ENCODE results near the gene ABCB8.

Gene ABCB8

DNA sequence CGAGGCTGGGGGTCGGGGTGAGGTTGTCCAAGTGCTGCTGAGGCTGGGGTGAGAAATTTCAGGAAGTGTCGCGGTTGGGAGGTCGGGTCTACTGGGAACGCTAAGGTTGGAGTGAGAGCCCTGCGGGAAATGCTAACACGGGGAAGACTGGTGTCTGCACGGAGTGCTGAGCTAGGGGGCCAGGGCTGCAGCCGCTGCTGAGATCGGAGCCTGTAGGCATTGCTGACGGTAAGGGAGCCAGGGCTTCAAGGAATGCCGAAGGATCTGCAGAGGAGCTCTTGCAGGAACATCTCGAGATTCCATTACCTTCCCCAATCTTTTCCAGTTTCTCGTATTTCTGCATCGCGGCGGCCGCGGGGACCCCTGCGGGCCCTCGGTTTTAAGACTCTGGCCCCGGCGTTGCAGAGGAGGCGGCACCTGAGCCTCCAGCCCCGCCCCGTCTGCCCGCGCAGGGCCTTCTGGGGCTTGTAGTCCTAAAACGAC lies 29.3 kb downstream of the ABCB8 start, which contains the start of gene CDK5 (continued):
- TF ChIP-seq ZNF692 (tag by site-specific recombination; IDR thresholded peaks at IDR 0.05) (peak; percentile 31; the same call in 1 of the 2 replicates), BCL11A (tag by site-specific recombination; IDR thresholded peaks at IDR 0.05; ENCODE audit: low read depth) (no peak), ZNF112 (tag by site-specific recombination; IDR thresholded peaks at IDR 0.05) (no peak), ZNF555 (tag by site-specific recombination; conservative IDR thresholded peaks at IDR 0.05) (no peak), ZNF398 (tag by site-specific recombination; IDR thresholded peaks at IDR 0.05) (no peak), ZNF239 (tag by site-specific recombination; IDR thresholded peaks at IDR 0.05) (no peak), ZNF426 (tag by site-specific recombination; IDR thresholded peaks at IDR 0.05) (no peak), ZNF37A (tag by site-specific recombination; IDR thresholded peaks at IDR 0.05) (no peak), ZNF830 (tag by site-specific recombination; IDR thresholded peaks at IDR 0.05; ENCODE audit: low read depth) (no peak), ZSCAN18 (tag by site-specific recombination; IDR thresholded peaks at IDR 0.05) (no peak), MEIS1 (CRISPR knock-in tag; IDR thresholded peaks at IDR 0.05; ENCODE audit: borderline replicate concordance) (no peak), ZNF23 (tag by site-specific recombination; IDR thresholded peaks at IDR 0.05; ENCODE audit: borderline replicate concordance) (no peak), MYNN (tag by site-specific recombination; IDR thresholded peaks at IDR 0.05; ENCODE audit: borderline replicate concordance) (no peak)
- TF ChIP-seq, protein P1, sequence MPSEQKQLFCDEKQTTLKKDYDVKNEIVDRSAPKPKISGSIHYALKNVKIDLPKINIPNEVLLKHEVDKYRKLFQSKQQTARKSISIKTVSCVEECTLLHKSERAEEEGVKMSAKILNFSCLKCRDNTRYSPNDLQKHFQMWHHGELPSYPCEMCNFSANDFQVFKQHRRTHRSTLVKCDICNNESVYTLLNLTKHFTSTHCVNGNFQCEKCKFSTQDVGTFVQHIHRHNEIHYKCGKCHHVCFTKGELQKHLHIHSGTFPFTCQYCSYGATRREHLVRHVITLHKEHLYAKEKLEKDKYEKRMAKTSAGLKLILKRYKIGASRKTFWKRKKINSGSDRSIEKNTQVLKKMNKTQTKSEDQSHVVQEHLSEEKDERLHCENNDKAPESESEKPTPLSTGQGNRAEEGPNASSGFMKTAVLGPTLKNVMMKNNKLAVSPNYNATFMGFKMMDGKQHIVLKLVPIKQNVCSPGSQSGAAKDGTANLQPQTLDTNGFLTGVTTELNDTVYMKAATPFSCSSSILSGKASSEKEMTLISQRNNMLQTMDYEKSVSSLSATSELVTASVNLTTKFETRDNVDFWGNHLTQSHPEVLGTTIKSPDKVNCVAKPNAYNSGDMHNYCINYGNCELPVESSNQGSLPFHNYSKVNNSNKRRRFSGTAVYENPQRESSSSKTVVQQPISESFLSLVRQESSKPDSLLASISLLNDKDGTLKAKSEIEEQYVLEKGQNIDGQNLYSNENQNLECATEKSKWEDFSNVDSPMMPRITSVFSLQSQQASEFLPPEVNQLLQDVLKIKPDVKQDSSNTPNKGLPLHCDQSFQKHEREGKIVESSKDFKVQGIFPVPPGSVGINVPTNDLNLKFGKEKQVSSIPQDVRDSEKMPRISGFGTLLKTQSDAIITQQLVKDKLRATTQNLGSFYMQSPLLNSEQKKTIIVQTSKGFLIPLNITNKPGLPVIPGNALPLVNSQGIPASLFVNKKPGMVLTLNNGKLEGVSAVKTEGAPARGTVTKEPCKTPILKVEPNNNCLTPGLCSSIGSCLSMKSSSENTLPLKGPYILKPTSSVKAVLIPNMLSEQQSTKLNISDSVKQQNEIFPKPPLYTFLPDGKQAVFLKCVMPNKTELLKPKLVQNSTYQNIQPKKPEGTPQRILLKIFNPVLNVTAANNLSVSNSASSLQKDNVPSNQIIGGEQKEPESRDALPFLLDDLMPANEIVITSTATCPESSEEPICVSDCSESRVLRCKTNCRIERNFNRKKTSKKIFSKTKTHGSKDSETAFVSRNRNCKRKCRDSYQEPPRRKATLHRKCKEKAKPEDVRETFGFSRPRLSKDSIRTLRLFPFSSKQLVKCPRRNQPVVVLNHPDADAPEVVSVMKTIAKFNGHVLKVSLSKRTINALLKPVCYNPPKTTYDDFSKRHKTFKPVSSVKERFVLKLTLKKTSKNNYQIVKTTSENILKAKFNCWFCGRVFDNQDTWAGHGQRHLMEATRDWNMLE (tag by site-specific recombination; conservative IDR thresholded peaks at IDR 0.05; ENCODE audit: low read depth) = no peak
- TF ChIP-seq, protein P2, sequence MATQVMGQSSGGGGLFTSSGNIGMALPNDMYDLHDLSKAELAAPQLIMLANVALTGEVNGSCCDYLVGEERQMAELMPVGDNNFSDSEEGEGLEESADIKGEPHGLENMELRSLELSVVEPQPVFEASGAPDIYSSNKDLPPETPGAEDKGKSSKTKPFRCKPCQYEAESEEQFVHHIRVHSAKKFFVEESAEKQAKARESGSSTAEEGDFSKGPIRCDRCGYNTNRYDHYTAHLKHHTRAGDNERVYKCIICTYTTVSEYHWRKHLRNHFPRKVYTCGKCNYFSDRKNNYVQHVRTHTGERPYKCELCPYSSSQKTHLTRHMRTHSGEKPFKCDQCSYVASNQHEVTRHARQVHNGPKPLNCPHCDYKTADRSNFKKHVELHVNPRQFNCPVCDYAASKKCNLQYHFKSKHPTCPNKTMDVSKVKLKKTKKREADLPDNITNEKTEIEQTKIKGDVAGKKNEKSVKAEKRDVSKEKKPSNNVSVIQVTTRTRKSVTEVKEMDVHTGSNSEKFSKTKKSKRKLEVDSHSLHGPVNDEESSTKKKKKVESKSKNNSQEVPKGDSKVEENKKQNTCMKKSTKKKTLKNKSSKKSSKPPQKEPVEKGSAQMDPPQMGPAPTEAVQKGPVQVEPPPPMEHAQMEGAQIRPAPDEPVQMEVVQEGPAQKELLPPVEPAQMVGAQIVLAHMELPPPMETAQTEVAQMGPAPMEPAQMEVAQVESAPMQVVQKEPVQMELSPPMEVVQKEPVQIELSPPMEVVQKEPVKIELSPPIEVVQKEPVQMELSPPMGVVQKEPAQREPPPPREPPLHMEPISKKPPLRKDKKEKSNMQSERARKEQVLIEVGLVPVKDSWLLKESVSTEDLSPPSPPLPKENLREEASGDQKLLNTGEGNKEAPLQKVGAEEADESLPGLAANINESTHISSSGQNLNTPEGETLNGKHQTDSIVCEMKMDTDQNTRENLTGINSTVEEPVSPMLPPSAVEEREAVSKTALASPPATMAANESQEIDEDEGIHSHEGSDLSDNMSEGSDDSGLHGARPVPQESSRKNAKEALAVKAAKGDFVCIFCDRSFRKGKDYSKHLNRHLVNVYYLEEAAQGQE (tag by site-specific recombination; IDR thresholded peaks at IDR 0.05) = no peak

Measured in HEK293 (cell line).